ENCODE measurements around the gene DCLRE1C. TPM values are rescaled to one million over a fixed set of nuclear protein-coding genes. Genes with fewer than 3 reads are reported as not detected.
"Not testable (repeated sequence)": the region's sequence is repeated elsewhere in the genome, so short reads cannot be mapped to it uniquely, and the experiment has no call there.

Gene DCLRE1C
- total RNA-seq, 1 donor from 2014 or later: 4.7 TPM

DNA sequence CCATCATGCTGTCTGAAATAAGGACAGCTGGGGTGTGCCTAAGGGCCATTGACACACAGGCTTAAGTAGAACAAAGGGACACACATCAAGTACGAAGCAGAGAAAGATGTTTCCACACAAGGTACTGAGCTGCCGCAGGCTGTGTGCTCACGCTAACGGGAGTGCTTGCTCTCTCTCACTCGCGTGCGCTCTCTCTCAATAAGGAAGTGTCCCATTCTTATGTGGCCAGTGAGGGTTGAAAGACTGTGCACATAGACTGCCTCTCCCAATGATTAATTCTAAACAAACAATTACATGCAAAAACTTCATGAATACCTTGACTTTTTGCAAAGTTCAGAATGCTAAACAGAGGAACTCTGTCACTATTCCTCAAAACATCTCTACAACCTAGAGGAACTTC lies 29.9 kb downstream of the DCLRE1C start:
- Histone ChIP-seq H3K9ac (ENCODE audit: low read depth in 1 of 3, low read length in 3 of 3) (no peak overlapping the region), H3K36me3 (ENCODE audit: control insufficient read depth in 3 of 3, insufficient read depth in 3 of 3, low read length in 3 of 3) (peaks cover 24 to 47% (median 43%) of the 10 kb centered on the region in 3 donors), H3K27ac (ENCODE audit: low read depth, low read length) (no peak overlapping the region), H3K9me3 (ENCODE audit: control insufficient read depth in 3 of 3, low read length in 3 of 3) (no peaks in the 10 kb centered on the region), H3K4me3 (ENCODE audit: low read length in 3 of 3) (no peak overlapping the region), H3K4me1 (ENCODE audit: control insufficient read depth in 3 of 3, insufficient read depth in 3 of 3, low read length in 3 of 3) (no peaks in the 10 kb centered on the region), H3K27me3 (ENCODE audit: control insufficient read depth in 3 of 3, insufficient read depth in 3 of 3, low read length in 3 of 3) (no peaks in the 10 kb centered on the region)

DNA sequence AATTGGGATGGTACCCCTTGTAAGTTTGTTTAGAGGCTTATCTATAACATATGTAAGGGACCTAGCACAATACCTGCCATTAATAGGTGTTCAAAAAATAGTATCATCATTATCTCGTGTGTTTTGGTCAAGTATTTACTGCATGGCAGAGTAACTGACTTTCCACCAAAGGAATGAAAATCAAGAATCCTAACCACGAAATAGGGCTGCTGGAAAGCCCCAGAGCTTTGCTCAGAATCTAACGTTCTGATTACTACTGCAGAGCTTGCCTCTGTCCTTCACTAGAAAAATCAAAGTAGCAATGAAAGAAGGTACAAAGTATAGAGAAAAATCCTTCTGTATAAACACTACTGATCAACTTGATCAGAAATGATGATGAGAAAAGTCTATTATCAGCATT lies 34.9 kb downstream of the DCLRE1C start:
- Histone ChIP-seq H3K36me3 (ENCODE audit: control insufficient read depth in 3 of 3, insufficient read depth in 3 of 3, low read length in 3 of 3) (peaks cover 28 to 53% (median 35%) of the 10 kb centered on the region in 3 donors), H3K9ac (ENCODE audit: low read depth in 1 of 3, low read length in 3 of 3) (no peak overlapping the region), H3K4me3 (ENCODE audit: low read length in 3 of 3) (no peak overlapping the region), H3K9me3 (ENCODE audit: control insufficient read depth in 3 of 3, low read length in 3 of 3) (peaks cover 0 to 15% (median 14%) of the 10 kb centered on the region in 3 donors), H3K4me1 (ENCODE audit: control insufficient read depth in 3 of 3, insufficient read depth in 3 of 3, low read length in 3 of 3) (no peaks in the 10 kb centered on the region), H3K27me3 (ENCODE audit: control insufficient read depth in 3 of 3, insufficient read depth in 3 of 3, low read length in 3 of 3) (no peaks in the 10 kb centered on the region), H3K27ac (ENCODE audit: low read depth, low read length) (no peak overlapping the region)

DNA sequence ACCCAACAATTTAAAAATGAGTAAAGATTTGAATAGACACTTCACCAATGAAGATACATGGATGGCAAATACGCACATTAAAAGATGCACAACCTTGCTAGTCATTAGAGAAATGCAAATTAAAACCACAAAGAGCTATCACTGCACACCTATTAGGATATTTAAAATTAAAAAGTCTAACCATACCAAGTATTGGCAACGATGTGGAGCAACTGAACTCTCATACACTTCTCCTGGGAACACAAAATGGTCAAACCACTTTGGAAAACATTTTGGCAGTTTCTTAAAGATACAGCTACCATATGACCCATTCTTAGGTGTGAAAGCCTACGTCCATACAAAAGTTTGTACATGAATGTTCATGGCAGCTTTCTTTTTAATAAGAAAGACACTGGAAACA lies 36.1 kb downstream of the DCLRE1C start:
- Histone ChIP-seq H3K4me1 (ENCODE audit: control insufficient read depth in 3 of 3, insufficient read depth in 3 of 3, low read length in 3 of 3) (no peaks in the 10 kb centered on the region), H3K36me3 (ENCODE audit: control insufficient read depth in 3 of 3, insufficient read depth in 3 of 3, low read length in 3 of 3) (peaks cover 24 to 48% (median 30%) of the 10 kb centered on the region in 3 donors), H3K9me3 (ENCODE audit: control insufficient read depth in 3 of 3, low read length in 3 of 3) (peaks cover 0 to 15% (median 14%) of the 10 kb centered on the region in 3 donors), H3K4me3 (ENCODE audit: low read length in 3 of 3) (no peak overlapping the region), H3K27me3 (ENCODE audit: control insufficient read depth in 3 of 3, insufficient read depth in 3 of 3, low read length in 3 of 3) (no peaks in the 10 kb centered on the region), H3K27ac (ENCODE audit: low read depth, low read length) (no peak overlapping the region), H3K9ac (ENCODE audit: low read depth in 1 of 3, low read length in 3 of 3) (no peak overlapping the region)

DNA sequence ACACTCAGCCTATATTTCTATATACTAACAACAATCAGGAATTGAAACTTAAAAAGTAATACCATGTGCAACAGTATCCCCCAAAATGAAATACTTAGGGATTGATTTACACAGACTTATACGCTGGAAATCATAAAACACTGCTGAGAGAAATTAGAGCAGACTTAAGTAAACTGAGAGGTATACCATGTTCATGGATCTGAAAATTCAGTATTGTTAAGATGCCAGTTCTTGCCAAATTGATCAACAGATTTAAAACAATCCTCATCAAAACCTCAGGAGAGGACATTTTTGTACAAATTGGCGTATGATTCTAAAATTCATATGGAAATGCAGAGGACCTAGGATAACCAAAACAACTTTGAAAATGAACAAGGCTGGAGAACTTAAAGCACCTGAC lies 37.3 kb downstream of the DCLRE1C start:
- Histone ChIP-seq H3K9me3 (ENCODE audit: control insufficient read depth in 3 of 3, low read length in 3 of 3) (peaks cover 0 to 15% (median 14%) of the 10 kb centered on the region in 3 donors), H3K4me3 (ENCODE audit: low read length in 3 of 3) (no peak overlapping the region), H3K9ac (ENCODE audit: low read depth in 1 of 3, low read length in 3 of 3) (no peak overlapping the region), H3K4me1 (ENCODE audit: control insufficient read depth in 3 of 3, insufficient read depth in 3 of 3, low read length in 3 of 3) (no peaks in the 10 kb centered on the region), H3K36me3 (ENCODE audit: control insufficient read depth in 3 of 3, insufficient read depth in 3 of 3, low read length in 3 of 3) (peaks cover 20 to 45% (median 23%) of the 10 kb centered on the region in 3 donors), H3K27ac (ENCODE audit: low read depth, low read length) (no peak overlapping the region), H3K27me3 (ENCODE audit: control insufficient read depth in 3 of 3, insufficient read depth in 3 of 3, low read length in 3 of 3) (no peaks in the 10 kb centered on the region)

DNA sequence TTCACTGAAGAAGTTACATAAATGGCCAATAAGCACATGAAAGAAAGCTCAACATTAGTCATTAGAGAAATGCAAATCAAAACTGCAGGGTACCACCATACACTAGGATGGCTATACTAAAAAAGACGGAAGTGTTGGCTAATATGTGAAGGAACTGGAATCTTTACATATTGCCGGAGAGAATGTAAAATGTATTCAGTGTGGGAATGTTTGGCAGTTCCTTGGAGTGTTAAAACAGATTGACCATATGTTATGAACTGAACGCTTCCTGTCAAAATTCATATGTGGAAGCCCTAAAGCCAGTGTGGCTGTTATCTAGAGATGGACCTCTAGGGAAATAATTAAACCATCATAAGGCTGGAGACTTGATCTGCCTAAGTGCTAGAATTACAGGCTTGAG lies 42.1 kb downstream of the DCLRE1C start:
- no peak overlapping the region for H3K27ac ChIP-seq (ENCODE audit: low read depth, low read length)

DNA sequence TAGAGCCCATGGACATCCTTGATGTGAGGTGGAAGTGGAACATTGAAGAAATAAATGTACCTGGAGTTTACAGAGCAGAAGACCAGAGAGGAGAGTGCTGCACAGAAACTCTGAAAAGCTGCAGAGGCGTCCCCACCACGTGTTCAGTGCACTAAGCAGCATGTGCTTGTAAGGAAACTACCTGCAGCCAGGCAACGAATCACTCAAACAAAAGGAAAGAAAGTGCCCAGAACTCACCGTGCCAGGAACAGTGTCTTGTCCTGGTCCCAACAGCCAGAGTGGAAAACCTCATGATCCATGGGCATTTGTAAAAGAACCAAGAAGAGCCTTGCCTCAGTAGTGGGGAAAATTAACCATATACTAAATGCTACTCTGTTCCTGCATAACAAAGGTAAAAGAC lies 42.9 kb downstream of the DCLRE1C start:
- Histone ChIP-seq H3K9me3 (ENCODE audit: control insufficient read depth in 3 of 3, low read length in 3 of 3) (peaks cover 0 to 1% (median 0%) of the 10 kb centered on the region in 3 donors), H3K4me1 (ENCODE audit: control insufficient read depth in 3 of 3, insufficient read depth in 3 of 3, low read length in 3 of 3) (no peaks in the 10 kb centered on the region), H3K9ac (ENCODE audit: low read depth in 1 of 3, low read length in 3 of 3) (no peak overlapping the region), H3K27ac (ENCODE audit: low read depth, low read length) (no peak overlapping the region), H3K4me3 (ENCODE audit: low read length in 3 of 3) (no peak overlapping the region), H3K36me3 (ENCODE audit: control insufficient read depth in 3 of 3, insufficient read depth in 3 of 3, low read length in 3 of 3) (peaks cover 5 to 37% (median 30%) of the 10 kb centered on the region in 3 donors), H3K27me3 (ENCODE audit: control insufficient read depth in 3 of 3, insufficient read depth in 3 of 3, low read length in 3 of 3) (no peaks in the 10 kb centered on the region)

More for the DNA sequence above, 42.1 kb downstream of the DCLRE1C start:
- Histone ChIP-seq H3K9ac (ENCODE audit: low read depth in 1 of 3, low read length in 3 of 3) (no peak overlapping the region), H3K27me3 (ENCODE audit: control insufficient read depth in 3 of 3, insufficient read depth in 3 of 3, low read length in 3 of 3) (no peaks in the 10 kb centered on the region), H3K4me1 (ENCODE audit: control insufficient read depth in 3 of 3, insufficient read depth in 3 of 3, low read length in 3 of 3) (no peaks in the 10 kb centered on the region), H3K9me3 (ENCODE audit: control insufficient read depth in 3 of 3, low read length in 3 of 3) (peaks cover 0 to 8% (median 4%) of the 10 kb centered on the region in 3 donors), H3K4me3 (ENCODE audit: low read length in 3 of 3) (no peak overlapping the region), H3K36me3 (ENCODE audit: control insufficient read depth in 3 of 3, insufficient read depth in 3 of 3, low read length in 3 of 3) (peaks cover 6 to 42% (median 30%) of the 10 kb centered on the region in 3 donors)

DNA sequence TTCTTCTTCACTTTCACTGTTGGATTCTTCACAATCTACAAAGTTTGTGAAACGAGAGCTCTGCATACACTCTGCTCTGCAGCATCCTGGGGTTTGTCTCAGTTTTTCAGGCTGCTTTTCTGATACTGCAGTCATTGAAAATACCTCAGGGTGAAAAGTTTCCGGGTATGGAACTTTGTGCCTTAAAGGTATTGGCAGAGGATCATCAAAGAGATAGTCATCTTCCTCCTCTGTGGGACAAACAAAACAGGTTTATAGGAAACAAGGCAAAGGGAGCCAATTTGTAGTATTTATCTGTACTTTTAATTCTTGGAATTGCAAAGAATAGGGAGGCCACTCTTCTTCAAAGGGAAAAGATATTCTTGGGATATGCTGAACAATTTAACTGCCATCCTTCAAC lies 44.8 kb downstream of the DCLRE1C start:
- no peaks in the 10 kb centered on the region for H3K4me1 ChIP-seq (ENCODE audit: control insufficient read depth in 3 of 3, insufficient read depth in 3 of 3, low read length in 3 of 3)
- H3K36me3 ChIP-seq (ENCODE audit: control insufficient read depth in 3 of 3, insufficient read depth in 3 of 3, low read length in 3 of 3): peaks cover 5 to 37% (median 30%) of the 10 kb centered on the region in 3 donors
- no peaks in the 10 kb centered on the region for H3K9me3 ChIP-seq (ENCODE audit: control insufficient read depth in 3 of 3, low read length in 3 of 3)
- H3K9ac ChIP-seq (ENCODE audit: low read depth in 1 of 3, low read length in 3 of 3): no peak overlapping the region
- H3K27ac ChIP-seq (ENCODE audit: low read depth, low read length): no peak overlapping the region
- no peaks in the 10 kb centered on the region for H3K27me3 ChIP-seq (ENCODE audit: control insufficient read depth in 3 of 3, insufficient read depth in 3 of 3, low read length in 3 of 3)
- H3K4me3 ChIP-seq (ENCODE audit: low read length in 3 of 3): no peak overlapping the region

DNA sequence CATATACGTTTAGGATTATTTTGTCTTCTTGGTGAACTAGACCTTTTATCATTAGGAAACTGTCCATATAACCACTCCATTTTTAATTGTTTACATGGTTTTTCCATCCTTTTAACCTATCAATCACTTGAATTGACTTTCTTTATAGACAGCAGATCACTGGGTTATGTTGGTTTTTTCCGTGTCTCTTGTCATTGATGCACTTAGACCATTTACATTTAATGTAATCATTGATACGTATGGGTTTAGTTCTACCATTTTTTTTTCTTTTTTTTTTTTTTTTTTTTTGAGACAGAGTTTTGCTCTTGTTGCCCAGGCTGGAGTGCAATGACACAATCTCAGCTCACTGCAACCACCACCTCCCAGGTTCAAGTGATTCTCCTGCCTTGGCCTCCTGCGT lies 46.3 kb downstream of the DCLRE1C start:
- not testable (repeated sequence) for H3K9ac ChIP-seq (ENCODE audit: low read depth in 1 of 3, low read length in 3 of 3); H3K4me3 ChIP-seq (ENCODE audit: low read length in 3 of 3); H3K4me1 ChIP-seq (ENCODE audit: control insufficient read depth in 3 of 3, insufficient read depth in 3 of 3, low read length in 3 of 3); H3K27me3 ChIP-seq (ENCODE audit: control insufficient read depth in 3 of 3, insufficient read depth in 3 of 3, low read length in 3 of 3); H3K9me3 ChIP-seq (ENCODE audit: control insufficient read depth in 3 of 3, low read length in 3 of 3); H3K27ac ChIP-seq (ENCODE audit: low read depth, low read length)
- H3K36me3 ChIP-seq (ENCODE audit: control insufficient read depth in 3 of 3, insufficient read depth in 3 of 3, low read length in 3 of 3): peaks cover 5 to 38% (median 30%) of the 10 kb centered on the region in 3 donors

DNA sequence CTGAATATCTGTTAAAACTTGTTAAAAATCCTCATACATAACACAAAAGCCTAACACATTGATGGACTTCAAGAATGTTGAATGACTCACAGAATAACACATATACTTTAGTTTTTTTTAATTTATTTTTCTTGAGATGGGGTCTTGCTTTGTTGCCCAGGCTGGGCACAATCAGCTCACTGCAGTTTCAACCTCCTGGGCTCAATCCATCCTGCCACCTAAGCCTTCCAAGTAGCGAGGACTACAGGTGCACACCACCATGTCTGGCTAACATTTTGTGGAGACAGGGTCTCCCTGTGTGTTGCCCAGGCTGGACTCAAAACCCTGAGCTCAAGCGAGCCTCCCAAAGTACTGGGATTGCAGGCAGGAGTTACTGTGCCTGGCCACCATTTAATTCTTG lies 47.1 kb downstream of the DCLRE1C start:
- Histone ChIP-seq H3K4me1 (ENCODE audit: control insufficient read depth in 3 of 3, insufficient read depth in 3 of 3, low read length in 3 of 3) (no peaks in the 10 kb centered on the region), H3K27me3 (ENCODE audit: control insufficient read depth in 3 of 3, insufficient read depth in 3 of 3, low read length in 3 of 3) (no peaks in the 10 kb centered on the region), H3K36me3 (ENCODE audit: control insufficient read depth in 3 of 3, insufficient read depth in 3 of 3, low read length in 3 of 3) (peaks cover 5 to 41% (median 30%) of the 10 kb centered on the region in 3 donors)

DNA sequence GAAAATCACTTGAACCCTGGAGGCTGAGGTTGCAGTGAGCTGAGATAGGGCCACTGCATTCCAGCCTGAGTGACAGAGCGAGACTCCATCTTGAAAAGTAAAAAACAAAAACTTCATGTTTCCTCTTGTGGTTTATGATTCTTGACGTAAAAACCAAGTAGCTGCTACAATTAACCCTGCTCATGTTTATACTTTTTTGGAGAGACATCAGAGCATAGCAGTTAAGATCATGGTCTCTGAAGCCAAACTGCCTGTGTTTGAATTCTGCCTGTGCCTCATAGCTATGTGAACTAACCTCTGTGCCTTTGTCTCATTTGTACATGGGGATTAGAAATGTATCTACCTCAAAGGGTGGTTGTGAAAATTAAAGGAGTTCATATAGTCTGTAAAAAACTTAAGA lies 48.0 kb downstream of the DCLRE1C start:
- H3K36me3 ChIP-seq (ENCODE audit: control insufficient read depth in 3 of 3, insufficient read depth in 3 of 3, low read length in 3 of 3): peaks cover 5 to 43% (median 27%) of the 10 kb centered on the region in 3 donors
- no peak overlapping the region for H3K4me3 ChIP-seq (ENCODE audit: low read length in 3 of 3)
- no peaks in the 10 kb centered on the region for H3K4me1 ChIP-seq (ENCODE audit: control insufficient read depth in 3 of 3, insufficient read depth in 3 of 3, low read length in 3 of 3)
- no peaks in the 10 kb centered on the region for H3K9me3 ChIP-seq (ENCODE audit: control insufficient read depth in 3 of 3, low read length in 3 of 3)
- no peaks in the 10 kb centered on the region for H3K27me3 ChIP-seq (ENCODE audit: control insufficient read depth in 3 of 3, insufficient read depth in 3 of 3, low read length in 3 of 3)
- no peak overlapping the region for H3K9ac ChIP-seq (ENCODE audit: low read depth in 1 of 3, low read length in 3 of 3)
- no peak overlapping the region for H3K27ac ChIP-seq (ENCODE audit: low read depth, low read length)

More for the DNA sequence above, 47.1 kb downstream of the DCLRE1C start:
- Histone ChIP-seq H3K4me3 (ENCODE audit: low read length in 3 of 3) (no peak overlapping the region), H3K27ac (ENCODE audit: low read depth, low read length) (no peak overlapping the region), H3K9ac (ENCODE audit: low read depth in 1 of 3, low read length in 3 of 3) (no peak overlapping the region), H3K9me3 (ENCODE audit: control insufficient read depth in 3 of 3, low read length in 3 of 3) (no peaks in the 10 kb centered on the region)

Data from skeletal muscle tissue (tissue), 4 donors.